NT2/D1 (cell line): ENCODE measurements around the gene KIFC1.

Experiments
- SUZ12 ChIP-seq: IDR thresholded peaks from 2 replicates; pipeline ENCODE4 v1.6.1; 2011; ENCODE audit not compliant: insufficient read length, insufficient read depth; ENCODE audit errors: extremely low read depth
- ZNF274 ChIP-seq: IDR thresholded peaks from 2 replicates; pipeline ENCODE4 v1.6.1; 2011; ENCODE audit warnings: mild to moderate bottlenecking, low read depth, low read length

DNA sequence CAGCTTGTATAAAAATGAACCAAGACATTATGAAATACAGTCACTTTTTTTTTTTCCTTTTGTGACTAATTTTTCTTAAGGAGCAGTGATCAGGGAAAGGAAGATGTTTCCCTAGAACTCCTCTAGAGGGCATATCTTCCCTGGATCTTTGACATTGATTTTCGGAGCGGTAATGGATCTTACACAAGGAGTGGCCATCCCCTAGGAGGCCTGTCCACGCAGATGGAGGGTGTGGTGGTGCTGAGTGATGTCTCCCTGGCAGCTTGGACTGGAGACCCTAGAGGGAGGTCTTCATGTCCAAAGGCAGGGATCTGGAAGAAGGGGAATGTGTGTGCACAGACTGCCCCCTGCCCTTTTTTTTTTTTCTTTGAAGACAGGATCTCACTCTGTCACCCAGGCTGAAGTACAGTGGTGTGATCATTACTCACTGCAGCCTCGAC, 7.0 kb upstream of the KIFC1 start:
- TF ChIP-seq SUZ12 (no peak), ZNF274 (no peak)
